ENCODE results near the gene MRAS.

GRCh38 chr3:138405001-138405400 lies 56.6 kb downstream of the MRAS start:
- TF ChIP-seq POLR2A (IDR thresholded peaks at IDR 0.05) (no peak), CTCF (IDR thresholded peaks at IDR 0.05) (no peak)

All from upper lobe of left lung (tissue), 4 donors.